NB4 (cell line): ENCODE measurements around the gene COPZ1.

Source experiments
- CTCF ChIP-seq: IDR thresholded peaks from one replicate; pipeline ENCODE4 v1.5.1; 2012; ENCODE audit warnings: low read depth, low read length
- MYC ChIP-seq: IDR thresholded peaks from 2 replicates; pipeline ENCODE4 v1.6.1; 2011; ENCODE audit warnings: low read depth, low read length
- POLR2A ChIP-seq: IDR thresholded peaks from 2 replicates; pipeline ENCODE4 v1.6.1; 2011; ENCODE audit warnings: mild to moderate bottlenecking; ENCODE audit not compliant: insufficient read length; ENCODE audit errors: extremely low read depth

DNA sequence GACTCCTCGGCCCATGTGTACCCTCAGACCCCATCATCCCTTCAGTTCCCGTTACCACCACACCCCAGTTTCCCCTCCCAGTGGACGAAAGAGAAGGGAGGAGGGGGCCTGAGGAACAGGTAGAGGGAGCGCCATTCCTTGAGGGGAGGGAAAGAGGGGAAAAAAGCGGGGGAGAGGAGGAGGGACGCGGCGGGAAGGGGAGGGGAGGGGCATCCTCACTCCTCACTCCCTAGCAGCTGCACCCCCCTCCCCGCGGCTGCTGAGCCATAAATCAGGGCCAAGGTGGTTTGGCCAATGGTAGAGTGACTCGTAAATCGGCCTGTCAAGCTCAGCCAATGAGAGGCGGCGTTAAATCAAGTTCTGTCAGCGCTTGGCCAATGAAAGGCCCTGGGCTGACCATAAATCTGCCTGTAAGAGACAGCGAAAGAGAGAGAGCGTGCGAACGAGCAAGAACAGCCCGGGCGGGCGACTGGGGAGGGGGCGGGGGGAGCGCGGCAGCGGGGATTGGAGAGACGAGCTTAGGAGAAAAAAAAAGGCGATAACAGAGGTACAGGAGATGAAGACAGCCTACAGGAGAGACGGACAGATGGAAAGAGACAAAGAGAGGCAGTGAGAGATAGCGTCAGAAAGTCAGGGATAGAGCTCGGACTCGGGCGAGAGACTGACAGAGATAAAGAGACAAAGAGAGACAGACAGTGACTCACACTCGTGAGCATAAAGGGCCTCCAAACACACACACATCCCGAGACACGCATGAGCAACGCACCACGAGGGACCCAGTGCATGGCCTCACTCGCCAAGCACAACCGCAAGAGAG is 34.2 kb downstream of the COPZ1 start:
- no peak for TF ChIP-seq CTCF
- peak; percentile 20 for TF ChIP-seq POLR2A
- TF ChIP-seq MYC: peak; percentile 87
